Amniotic epithelial cell (primary cell): ENCODE results near the gene TBC1D22A.
"Not testable (repeated sequence)": the region's sequence is repeated elsewhere in the genome, so short reads cannot be mapped to it uniquely, and the experiment has no call there.

ENCODE experiments used
- DNase-seq: peaks from one replicate; pipeline ENCODE4 v3.0.0-alpha.2; 2010; ENCODE audit warnings: low read depth

TBC1D22A gene

GRCh38 chr22:47139790-47140119 lies 377.3 kb downstream of the TBC1D22A start:
- DNase-seq, result peak; percentile 39

GRCh38 chr22:47140975-47141374 lies 378.5 kb downstream of the TBC1D22A start:
- DNase-seq, result not testable (repeated sequence)

GRCh38 chr22:47142427-47143046 lies 380.1 kb downstream of the TBC1D22A start:
- DNase-seq, result no peak

GRCh38 chr22:47143249-47143938 lies 380.9 kb downstream of the TBC1D22A start:
- no peak for DNase-seq

GRCh38 chr22:47144076-47144765 lies 381.8 kb downstream of the TBC1D22A start:
- DNase-seq, result no peak

GRCh38 chr22:47144791-47145425 lies 382.5 kb downstream of the TBC1D22A start:
- DNase-seq, result no peak

- DNase-seq, result no peak
These were observed 383.4 kb downstream of the TBC1D22A start for GRCh38 chr22:47145883-47146282.

- DNase-seq, result no peak
These were observed 383.9 kb downstream of the TBC1D22A start for GRCh38 chr22:47146391-47146790.

GRCh38 chr22:47146941-47147340 lies 384.5 kb downstream of the TBC1D22A start:
- no peak for DNase-seq

GRCh38 chr22:47147572-47147971 lies 385.1 kb downstream of the TBC1D22A start:
- DNase-seq, result no peak

GRCh38 chr22:47148510-47148909 lies 386.1 kb downstream of the TBC1D22A start:
- DNase-seq, result no peak

GRCh38 chr22:47148956-47149728 lies 386.7 kb downstream of the TBC1D22A start:
- no peak for DNase-seq

GRCh38 chr22:47149976-47150375 lies 387.5 kb downstream of the TBC1D22A start:
- DNase-seq, result no peak

- no peak for DNase-seq
These were observed 388.0 kb downstream of the TBC1D22A start for GRCh38 chr22:47150426-47150825.

- no peak for DNase-seq
These were observed 388.6 kb downstream of the TBC1D22A start for GRCh38 chr22:47151064-47151463.

GRCh38 chr22:47151490-47151889 lies 389.0 kb downstream of the TBC1D22A start:
- DNase-seq, result peak; percentile 33

- DNase-seq, result no peak
These were observed 389.8 kb downstream of the TBC1D22A start for GRCh38 chr22:47152236-47152635.

- no peak for DNase-seq
These were observed 390.5 kb downstream of the TBC1D22A start for GRCh38 chr22:47152938-47153337.

- DNase-seq, result no peak
These were observed 391.5 kb downstream of the TBC1D22A start for GRCh38 chr22:47153854-47154525.

GRCh38 chr22:47154621-47155081 lies 392.2 kb downstream of the TBC1D22A start:
- DNase-seq, result no peak

GRCh38 chr22:47155131-47155885 lies 392.9 kb downstream of the TBC1D22A start:
- DNase-seq, result no peak
